H1 (cell line): ENCODE data around the gene CWH43.

Experiments
- CHD1 ChIP-seq: IDR thresholded peaks from 2 replicates; pipeline ENCODE4 v1.6.1; 2012; ENCODE audit warnings: low read depth, low read length, improper control_type of control experiment
- EGR1 ChIP-seq: IDR thresholded peaks from 2 replicates; pipeline ENCODE4 v1.6.1; 2011; ENCODE audit warnings: low read depth, low read length, borderline replicate concordance
- JUND ChIP-seq: IDR thresholded peaks from 2 replicates; pipeline ENCODE4 v1.6.1; 2011; ENCODE audit warnings: mild to moderate bottlenecking, improper control_type of control experiment, low read length
- RAD21 ChIP-seq, 2 experiments: IDR thresholded peaks in 1 of 2; conservative IDR thresholded peaks in 1 of 2; 2 replicates each; pipeline ENCODE4 v1.6.1; 2011; ENCODE audit warnings: low read depth in 2 of 2, low read length in 2 of 2, improper control_type of control experiment in 1 of 2, inconsistent platforms in 1 of 2, mild to moderate bottlenecking in 1 of 2, moderate library complexity in 1 of 2
- RNF2 ChIP-seq: fragments of 200-900, 300-1000 bp; sonication (generic); IDR thresholded peaks from 2 replicates; pipeline ENCODE4 v1.7.1; 2016; ENCODE audit warnings: borderline replicate concordance, low read depth, mild to moderate bottlenecking, antibody characterized with exemption, low read length; ENCODE audit not compliant: poor library complexity, severe bottlenecking; ENCODE audit errors: missing control alignments
- SIX5 ChIP-seq: IDR thresholded peaks from 2 replicates; pipeline ENCODE4 v1.6.1; 2011; ENCODE audit warnings: mild to moderate bottlenecking, low read depth, low read length
- SP2 ChIP-seq: IDR thresholded peaks from 2 replicates; pipeline ENCODE4 v1.6.1; 2012; ENCODE audit warnings: mild to moderate bottlenecking, low read length, inconsistent platforms
- ZNF274 ChIP-seq: IDR thresholded peaks from 2 replicates; pipeline ENCODE4 v1.7.0; 2012; ENCODE audit warnings: low read length, borderline replicate concordance; ENCODE audit errors: extremely low read depth
- TF ChIP-seq, protein P1 (sequence below), 3 experiments: IDR thresholded peaks; 1 replicate in 2 of 3; 2 replicates in 1 of 3; pipeline versions ENCODE4 v1.5.1 to v1.6.1; 2011; ENCODE audit warnings: low read length in 3 of 3, mild to moderate bottlenecking in 3 of 3, inconsistent platforms in 2 of 3, low read depth in 1 of 3, moderate library complexity in 1 of 3; ENCODE audit not compliant: insufficient read depth in 1 of 3; ENCODE audit errors: control extremely low read depth in 1 of 3

DNA sequence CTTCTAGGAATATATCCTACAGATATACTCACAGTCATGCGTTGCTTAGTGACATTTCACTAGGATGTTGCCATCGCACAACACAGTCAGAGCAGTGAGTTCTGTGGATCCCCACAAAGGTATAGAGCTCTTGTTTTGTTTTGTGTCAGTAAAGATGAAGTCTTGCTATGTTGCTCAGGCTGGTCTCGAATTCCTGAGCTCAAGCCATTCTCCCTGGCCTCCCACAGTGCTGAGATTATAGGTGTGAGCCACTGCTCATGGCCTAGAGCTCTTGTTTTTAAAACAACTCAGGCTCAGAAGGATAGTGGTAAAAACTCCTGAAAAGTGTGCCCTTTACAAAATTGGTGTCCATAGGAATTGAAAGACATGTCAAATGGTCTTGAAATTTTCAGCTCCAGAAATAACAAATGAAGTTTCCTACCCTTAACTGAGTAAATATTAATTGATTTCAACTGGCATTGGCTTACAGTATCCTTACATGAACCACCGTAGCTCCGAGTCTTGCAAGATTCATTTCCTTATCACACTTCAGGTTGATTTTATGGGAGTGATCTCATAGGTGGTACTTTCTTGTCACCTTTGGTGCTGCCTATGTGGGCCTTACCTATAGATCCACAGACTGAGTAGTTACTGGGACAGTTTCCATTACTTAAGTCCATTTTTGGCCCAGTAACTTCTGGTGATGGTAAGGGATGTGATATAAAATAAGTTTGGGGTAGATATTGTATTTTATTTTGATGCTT, 3.6 kb downstream of the CWH43 start:
- no peak for TF ChIP-seq RNF2
- TF ChIP-seq, protein P1, sequence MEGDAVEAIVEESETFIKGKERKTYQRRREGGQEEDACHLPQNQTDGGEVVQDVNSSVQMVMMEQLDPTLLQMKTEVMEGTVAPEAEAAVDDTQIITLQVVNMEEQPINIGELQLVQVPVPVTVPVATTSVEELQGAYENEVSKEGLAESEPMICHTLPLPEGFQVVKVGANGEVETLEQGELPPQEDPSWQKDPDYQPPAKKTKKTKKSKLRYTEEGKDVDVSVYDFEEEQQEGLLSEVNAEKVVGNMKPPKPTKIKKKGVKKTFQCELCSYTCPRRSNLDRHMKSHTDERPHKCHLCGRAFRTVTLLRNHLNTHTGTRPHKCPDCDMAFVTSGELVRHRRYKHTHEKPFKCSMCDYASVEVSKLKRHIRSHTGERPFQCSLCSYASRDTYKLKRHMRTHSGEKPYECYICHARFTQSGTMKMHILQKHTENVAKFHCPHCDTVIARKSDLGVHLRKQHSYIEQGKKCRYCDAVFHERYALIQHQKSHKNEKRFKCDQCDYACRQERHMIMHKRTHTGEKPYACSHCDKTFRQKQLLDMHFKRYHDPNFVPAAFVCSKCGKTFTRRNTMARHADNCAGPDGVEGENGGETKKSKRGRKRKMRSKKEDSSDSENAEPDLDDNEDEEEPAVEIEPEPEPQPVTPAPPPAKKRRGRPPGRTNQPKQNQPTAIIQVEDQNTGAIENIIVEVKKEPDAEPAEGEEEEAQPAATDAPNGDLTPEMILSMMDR (IDR thresholded peaks at IDR 0.05; ENCODE audit: control extremely low read depth in 1 of 3, insufficient read depth in 1 of 3, low read depth in 1 of 3, low read length in 3 of 3): no peak
- TF ChIP-seq ZNF274: no peak
- no peak for TF ChIP-seq RAD21 (IDR thresholded peaks at IDR 0.05 in 1 of 2, conservative IDR thresholded peaks at IDR 0.05 in 1 of 2; ENCODE audit: low read depth in 2 of 2, low read length in 2 of 2)
- TF ChIP-seq EGR1: no peak
- no peak for TF ChIP-seq JUND
- no peak for TF ChIP-seq SIX5
- no peak for TF ChIP-seq SP2
- no peak for TF ChIP-seq CHD1
